Measurements from ENCODE around the gene ZNF148. TPM values are rescaled to one million over a fixed set of nuclear protein-coding genes. Genes with fewer than 3 reads are reported as not detected.

Gene ZNF148
- polyA plus RNA-seq, 3 donors: 6.5 to 48.4 (median 34.1) TPM

- H3K4me2 ChIP-seq (replicated peaks; ENCODE audit: extremely low read depth, low read length, poor library complexity, severe bottlenecking): no peak overlapping the region
- no peak overlapping the region for H3K27ac Mint-ChIP-seq
- H3K4me3 ChIP-seq (replicated peaks in 1 of 3; ENCODE audit: low read depth in 2 of 3, low read length in 3 of 3): no peak overlapping the region
- H3K4me3 Mint-ChIP-seq: no peak overlapping the region
- intact Hi-C loops (cut with micrococcal nuclease): no loop called here
- no peak for DNase-seq
- H3K36me3 Mint-ChIP-seq: no peaks in the 10 kb centered on the region
- peaks cover 0 to 5% (median 0%) of the 10 kb centered on the region in 7 donors for H3K9me3 Mint-ChIP-seq
- H3K27me3 Mint-ChIP-seq (ENCODE audit: low read depth in 3 of 3): peaks cover 0 to 4% (median 1%) of the 10 kb centered on the region in 3 donors
- no peak overlapping the region for H3K27ac ChIP-seq (ENCODE audit: low read depth in 1 of 2, low read length in 2 of 2)
- no peaks in the 10 kb centered on the region for H3K79me2 ChIP-seq (ENCODE audit: insufficient read depth, low read length)
- H3K4me1 ChIP-seq (ENCODE audit: control insufficient read depth in 1 of 2, insufficient read depth in 2 of 2, low read length in 2 of 2): no peaks in the 10 kb centered on the region
- 100% methylated on average over 1 of the region's 3 CpGs for WGBS (ENCODE audit: insufficient coverage)
- no peaks in the 10 kb centered on the region for H3K36me3 ChIP-seq (replicated peaks in 1 of 2; ENCODE audit: control insufficient read depth in 1 of 2, insufficient read depth in 2 of 2, low read length in 2 of 2)
- no peaks in the 10 kb centered on the region for H3K9me3 ChIP-seq (replicated peaks in 1 of 2; ENCODE audit: control insufficient read depth in 1 of 2, insufficient read depth in 1 of 2, low read length in 2 of 2)
- no peak for TF ChIP-seq CTCF (IDR thresholded peaks at IDR 0.05)
- H3K9ac ChIP-seq (ENCODE audit: insufficient read depth, low read length, poor library complexity, severe bottlenecking): no peak overlapping the region
- H4K20me1 ChIP-seq (ENCODE audit: insufficient read depth, low read length): no peaks in the 10 kb centered on the region
- peaks cover 2% of the 10 kb centered on the region for H3K4me1 Mint-ChIP-seq
- no peak overlapping the region for H2AFZ ChIP-seq (ENCODE audit: insufficient read depth, low read depth, low read length, poor library complexity, severe bottlenecking)
- no peaks in the 10 kb centered on the region for H3K27me3 ChIP-seq (ENCODE audit: control insufficient read depth in 2 of 2, insufficient read depth in 2 of 2, low read length in 2 of 2)
Observed at GRCh38 chr3:125179143-125179883, 195.8 kb downstream of the ZNF148 start.

- no peaks in the 10 kb centered on the region for H3K36me3 Mint-ChIP-seq
- H3K9me3 ChIP-seq (replicated peaks in 1 of 2; ENCODE audit: control insufficient read depth in 1 of 2, insufficient read depth in 1 of 2, low read length in 2 of 2): no peaks in the 10 kb centered on the region
- no peaks in the 10 kb centered on the region for H4K20me1 ChIP-seq (ENCODE audit: insufficient read depth, low read length)
- no peaks in the 10 kb centered on the region for H3K4me1 ChIP-seq (ENCODE audit: control insufficient read depth in 1 of 2, insufficient read depth in 2 of 2, low read length in 2 of 2)
- peaks cover 2% of the 10 kb centered on the region for H3K4me1 Mint-ChIP-seq
- H3K36me3 ChIP-seq (replicated peaks in 1 of 2; ENCODE audit: control insufficient read depth in 1 of 2, insufficient read depth in 2 of 2, low read length in 2 of 2): no peaks in the 10 kb centered on the region
- H3K4me2 ChIP-seq (replicated peaks; ENCODE audit: extremely low read depth, low read length, poor library complexity, severe bottlenecking): no peak overlapping the region
- TF ChIP-seq CTCF (IDR thresholded peaks at IDR 0.05): no peak
- no peak overlapping the region for H3K4me3 ChIP-seq (replicated peaks in 1 of 3; ENCODE audit: low read depth in 2 of 3, low read length in 3 of 3)
- peaks cover 0 to 2% (median 1%) of the 10 kb centered on the region in 3 donors for H3K27me3 Mint-ChIP-seq (ENCODE audit: low read depth in 3 of 3)
- H3K9me3 Mint-ChIP-seq: peaks cover 7 to 16% (median 10%) of the 10 kb centered on the region in 7 donors
- H3K27ac Mint-ChIP-seq: no peak overlapping the region
- no peak for DNase-seq
- H3K27ac ChIP-seq (ENCODE audit: low read depth in 1 of 2, low read length in 2 of 2): no peak overlapping the region
- no peaks in the 10 kb centered on the region for H3K27me3 ChIP-seq (ENCODE audit: control insufficient read depth in 2 of 2, insufficient read depth in 2 of 2, low read length in 2 of 2)
- no peaks in the 10 kb centered on the region for H3K79me2 ChIP-seq (ENCODE audit: insufficient read depth, low read length)
- H2AFZ ChIP-seq (ENCODE audit: insufficient read depth, low read depth, low read length, poor library complexity, severe bottlenecking): no peak overlapping the region
- intact Hi-C loops (cut with micrococcal nuclease): no loop called here
- WGBS (ENCODE audit: insufficient coverage): 94% methylated on average over 12 of the region's 13 CpGs
- H3K9ac ChIP-seq (ENCODE audit: insufficient read depth, low read length, poor library complexity, severe bottlenecking): no peak overlapping the region
- no peak overlapping the region for H3K4me3 Mint-ChIP-seq
Observed at GRCh38 chr3:125177746-125178145, 197.4 kb downstream of the ZNF148 start.

Small RNAs within 50 kb of the gene (small RNA-seq; reads per million reads assigned to genes)
- not detected for gene RNU6-232P (ENCODE audit: insufficient read length, low read depth)

Other genes with a start within 250 kb of the ZNF148 start
- under 1 TPM; 0.23 to 0.46 (median 0.35) TPM for gene SLC12A8, start 162.6 kb downstream of the ZNF148 start, polyA plus RNA-seq
- gene SNX4, start 144.9 kb upstream of the ZNF148 start, polyA plus RNA-seq: 10 to 100 TPM in 2 of 3 donors, 1 to 10 TPM in 1; 6.8 to 51.5 (median 40.8) TPM
- 10 to 100 TPM; 21.1 to 34.4 (median 23.7) TPM for gene OSBPL11, start 220.2 kb upstream of the ZNF148 start, polyA plus RNA-seq